ENCODE results near the gene LAMA2. TPM values are rescaled to one million over a fixed set of nuclear protein-coding genes. Genes with fewer than 3 reads are reported as not detected.

The LAMA2 gene
- total and polyA plus RNA-seq, 7 donors = 0.46 to 131 (median 59.6) TPM

GRCh38 chr6:128860782-128861181 lies 22.2 kb upstream of the LAMA2 start:
- no peak for TF ChIP-seq POLR2AphosphoS5 (IDR thresholded peaks at IDR 0.05)
- no peak for TF ChIP-seq EP300 (IDR thresholded peaks at IDR 0.05)
- H3K36me3 ChIP-seq = no peaks in the 10 kb centered on the region
- intact Hi-C loops (cut with DNase I) = no loop called here
- no peaks in the 10 kb centered on the region for H3K4me1 ChIP-seq
- 83 to 91% methylated on average over 1 of the region's 1 CpG for WGBS, 2 donors
- no peak for DNase-seq
- no peaks in the 10 kb centered on the region for H3K27me3 ChIP-seq
- H3K27ac ChIP-seq = no peak overlapping the region
- H3K9me3 ChIP-seq = no peaks in the 10 kb centered on the region
- H3K4me3 ChIP-seq = no peak overlapping the region

- no peak overlapping the region for H3K27ac ChIP-seq
- no peaks in the 10 kb centered on the region for H3K4me1 ChIP-seq
- no peaks in the 10 kb centered on the region for H3K9me3 ChIP-seq
- no peaks in the 10 kb centered on the region for H3K27me3 ChIP-seq
- no peak overlapping the region for H3K4me3 ChIP-seq
- TF ChIP-seq POLR2A (IDR thresholded peaks at IDR 0.05) (no peak), CTCF (IDR thresholded peaks at IDR 0.05) (no peak), POLR2AphosphoS5 (IDR thresholded peaks at IDR 0.05) (no peak), EP300 (IDR thresholded peaks at IDR 0.05) (no peak)
- intact Hi-C loops (cut with DNase I) = no loop called here
- no peak for DNase-seq
- H3K36me3 ChIP-seq = no peaks in the 10 kb centered on the region
Measured at GRCh38 chr6:128863983-128864382, 19.0 kb upstream of the LAMA2 start.

- no peak for DNase-seq
- H3K4me3 ChIP-seq = no peak overlapping the region
- intact Hi-C loops (cut with DNase I) = no loop called here
- 76 to 86% methylated on average over 3 of the region's 3 CpGs for WGBS, 2 donors
- H3K36me3 ChIP-seq = no peaks in the 10 kb centered on the region
- TF ChIP-seq POLR2A (IDR thresholded peaks at IDR 0.05) (no peak), EP300 (IDR thresholded peaks at IDR 0.05) (no peak), CTCF (IDR thresholded peaks at IDR 0.05) (no peak), POLR2AphosphoS5 (IDR thresholded peaks at IDR 0.05) (no peak)
- H3K27ac ChIP-seq = no peak overlapping the region
- no peaks in the 10 kb centered on the region for H3K9me3 ChIP-seq
- H3K4me1 ChIP-seq = no peaks in the 10 kb centered on the region
- no peaks in the 10 kb centered on the region for H3K27me3 ChIP-seq
Measured at GRCh38 chr6:128870746-128871145, 12.2 kb upstream of the LAMA2 start.

GRCh38 chr6:128874863-128875262 lies 8.1 kb upstream of the LAMA2 start:
- Histone ChIP-seq H3K4me3 (no peak overlapping the region), H3K27ac (no peak overlapping the region), H3K9me3 (no peaks in the 10 kb centered on the region), H3K36me3 (no peaks in the 10 kb centered on the region), H3K27me3 (no peaks in the 10 kb centered on the region), H3K4me1 (no peaks in the 10 kb centered on the region)
- TF ChIP-seq EP300 (IDR thresholded peaks at IDR 0.05) = no peak
- TF ChIP-seq POLR2AphosphoS5 (IDR thresholded peaks at IDR 0.05) = no peak
- TF ChIP-seq POLR2A (IDR thresholded peaks at IDR 0.05) = no peak
- TF ChIP-seq CTCF (IDR thresholded peaks at IDR 0.05) = no peak
- no peak for DNase-seq
- intact Hi-C loops (cut with DNase I) = no loop called here

GRCh38 chr6:128882560-128882959 lies 378 bp upstream of the LAMA2 start:
- H3K27me3 ChIP-seq = no peaks in the 10 kb centered on the region
- no peak for DNase-seq
- H3K36me3 ChIP-seq = no peaks in the 10 kb centered on the region
- 35 to 52% methylated on average over 2 of the region's 2 CpGs for WGBS, 2 donors
- H3K4me1 ChIP-seq = peaks cover 0 to 8% (median 3%) of the 10 kb centered on the region in 4 donors
- H3K27ac ChIP-seq = peak overlapping the region; percentile 55 to 78 (median 67)
- H3K4me3 ChIP-seq = peak overlapping the region; percentile 37 to 64 (median 54)
- TF ChIP-seq EP300 (IDR thresholded peaks at IDR 0.05) (no peak), POLR2AphosphoS5 (IDR thresholded peaks at IDR 0.05) (no peak), CTCF (IDR thresholded peaks at IDR 0.05) (no peak), POLR2A (IDR thresholded peaks at IDR 0.05) (no peak)
- no peaks in the 10 kb centered on the region for H3K9me3 ChIP-seq
- intact Hi-C loops (cut with DNase I) = no loop called here

All from sigmoid colon (tissue), 7 donors.